Gastroesophageal sphincter (tissue), 3 donors: ENCODE data around the gene CDRT15.
"Not testable (repeated sequence)": the region's sequence is repeated elsewhere in the genome, so short reads cannot be mapped to it uniquely, and the experiment has no call there.

Experiments used
- POLR2A ChIP-seq, 2 donors: fragments of 450-650 bp; IDR thresholded peaks; one replicate each; pipeline ENCODE4 v1.6.1; 2017; ENCODE audit warnings: antibody characterized with exemption in 2 of 2, mild to moderate bottlenecking in 2 of 2, moderate library complexity in 1 of 2
- TF ChIP-seq, protein P1 (sequence below), 4 experiments: fragments of 200-600 bp in 2 of 4; fragments of 450-650 bp in 2 of 4; sonication (generic) in 1 of 4; IDR thresholded peaks; one replicate each; pipeline ENCODE4 v1.5.1; 2017 to 2019; ENCODE audit warnings: antibody characterized with exemption in 4 of 4, mild to moderate bottlenecking in 2 of 4, moderate library complexity in 2 of 4

DNA sequence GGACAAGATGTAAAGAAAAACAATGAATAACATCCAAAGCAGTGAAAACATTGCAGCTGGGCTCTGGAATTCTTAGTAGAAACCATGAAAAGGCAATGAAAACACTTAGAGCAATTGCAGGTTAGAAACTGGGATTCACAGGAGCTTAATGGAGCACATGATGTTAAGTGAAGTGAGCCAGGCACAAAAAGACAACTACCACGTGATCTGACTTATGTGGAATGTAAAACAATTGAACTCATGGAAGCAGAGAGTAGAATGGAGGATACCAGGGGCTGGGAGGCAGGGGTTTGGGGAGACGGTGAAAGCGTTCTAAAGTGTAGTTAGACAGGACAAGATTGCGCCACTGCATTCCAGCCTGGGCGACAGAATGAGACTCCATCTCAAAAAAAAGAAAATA, 2.6 kb upstream of the CDRT15 start:
- TF ChIP-seq POLR2A (IDR thresholded peaks at IDR 0.05): not testable (repeated sequence)
- TF ChIP-seq, protein P1, sequence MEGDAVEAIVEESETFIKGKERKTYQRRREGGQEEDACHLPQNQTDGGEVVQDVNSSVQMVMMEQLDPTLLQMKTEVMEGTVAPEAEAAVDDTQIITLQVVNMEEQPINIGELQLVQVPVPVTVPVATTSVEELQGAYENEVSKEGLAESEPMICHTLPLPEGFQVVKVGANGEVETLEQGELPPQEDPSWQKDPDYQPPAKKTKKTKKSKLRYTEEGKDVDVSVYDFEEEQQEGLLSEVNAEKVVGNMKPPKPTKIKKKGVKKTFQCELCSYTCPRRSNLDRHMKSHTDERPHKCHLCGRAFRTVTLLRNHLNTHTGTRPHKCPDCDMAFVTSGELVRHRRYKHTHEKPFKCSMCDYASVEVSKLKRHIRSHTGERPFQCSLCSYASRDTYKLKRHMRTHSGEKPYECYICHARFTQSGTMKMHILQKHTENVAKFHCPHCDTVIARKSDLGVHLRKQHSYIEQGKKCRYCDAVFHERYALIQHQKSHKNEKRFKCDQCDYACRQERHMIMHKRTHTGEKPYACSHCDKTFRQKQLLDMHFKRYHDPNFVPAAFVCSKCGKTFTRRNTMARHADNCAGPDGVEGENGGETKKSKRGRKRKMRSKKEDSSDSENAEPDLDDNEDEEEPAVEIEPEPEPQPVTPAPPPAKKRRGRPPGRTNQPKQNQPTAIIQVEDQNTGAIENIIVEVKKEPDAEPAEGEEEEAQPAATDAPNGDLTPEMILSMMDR (IDR thresholded peaks at IDR 0.05): not testable (repeated sequence)
